GM12801 (cell line): Measurements from ENCODE around the gene FARP2.

ENCODE experiments used
- TF ChIP-seq, protein P1 (sequence below): IDR thresholded peaks from one replicate; pipeline ENCODE4 v1.5.1; 2011; ENCODE audit warnings: control low read depth; ENCODE audit not compliant: insufficient read length; ENCODE audit errors: extremely low read depth

Gene FARP2

DNA sequence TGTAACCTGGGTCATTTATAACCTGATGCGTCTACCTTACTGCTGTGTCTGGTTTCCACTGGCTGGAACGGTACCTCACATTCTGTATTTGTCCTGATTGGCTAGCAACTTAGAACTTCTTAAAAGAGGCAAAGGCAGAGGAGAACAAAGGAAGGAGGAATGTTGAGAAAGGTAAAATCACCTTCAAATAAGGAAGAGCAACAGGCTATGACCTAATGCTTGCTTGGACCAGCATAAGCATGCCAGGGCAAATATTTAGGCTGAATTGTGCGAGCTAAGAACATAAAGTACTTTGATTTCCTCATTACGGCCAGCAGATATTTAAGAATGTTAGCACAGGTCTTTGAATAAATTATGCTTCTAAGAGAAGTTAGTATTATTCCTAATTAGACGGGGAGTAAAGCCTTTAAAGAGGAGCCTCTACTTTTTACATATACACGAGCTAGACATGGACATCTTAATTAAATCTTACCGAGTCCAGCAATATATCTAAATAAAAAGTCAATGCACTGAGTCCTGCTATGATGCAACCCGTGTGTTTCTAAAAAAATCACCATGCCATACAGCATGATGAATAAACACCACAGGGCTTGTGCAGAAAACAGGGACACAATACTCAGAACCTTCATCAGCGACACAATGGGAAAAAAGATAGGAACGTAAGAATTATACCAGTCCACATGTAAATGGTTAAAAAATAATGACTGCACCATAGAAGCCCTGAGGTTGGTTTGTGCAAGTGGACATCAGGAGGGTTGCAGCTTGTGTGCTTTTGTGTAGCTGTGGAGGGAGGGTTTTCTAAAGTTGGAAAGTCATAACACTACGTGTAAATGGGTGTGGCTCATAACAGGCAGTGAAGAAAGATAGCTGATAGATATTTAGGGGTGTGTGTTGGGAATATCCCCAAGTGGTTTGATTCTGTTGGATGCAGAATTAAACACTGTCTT lies 26.1 kb upstream of the FARP2 start:
- TF ChIP-seq, protein P1, sequence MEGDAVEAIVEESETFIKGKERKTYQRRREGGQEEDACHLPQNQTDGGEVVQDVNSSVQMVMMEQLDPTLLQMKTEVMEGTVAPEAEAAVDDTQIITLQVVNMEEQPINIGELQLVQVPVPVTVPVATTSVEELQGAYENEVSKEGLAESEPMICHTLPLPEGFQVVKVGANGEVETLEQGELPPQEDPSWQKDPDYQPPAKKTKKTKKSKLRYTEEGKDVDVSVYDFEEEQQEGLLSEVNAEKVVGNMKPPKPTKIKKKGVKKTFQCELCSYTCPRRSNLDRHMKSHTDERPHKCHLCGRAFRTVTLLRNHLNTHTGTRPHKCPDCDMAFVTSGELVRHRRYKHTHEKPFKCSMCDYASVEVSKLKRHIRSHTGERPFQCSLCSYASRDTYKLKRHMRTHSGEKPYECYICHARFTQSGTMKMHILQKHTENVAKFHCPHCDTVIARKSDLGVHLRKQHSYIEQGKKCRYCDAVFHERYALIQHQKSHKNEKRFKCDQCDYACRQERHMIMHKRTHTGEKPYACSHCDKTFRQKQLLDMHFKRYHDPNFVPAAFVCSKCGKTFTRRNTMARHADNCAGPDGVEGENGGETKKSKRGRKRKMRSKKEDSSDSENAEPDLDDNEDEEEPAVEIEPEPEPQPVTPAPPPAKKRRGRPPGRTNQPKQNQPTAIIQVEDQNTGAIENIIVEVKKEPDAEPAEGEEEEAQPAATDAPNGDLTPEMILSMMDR, result no peak

DNA sequence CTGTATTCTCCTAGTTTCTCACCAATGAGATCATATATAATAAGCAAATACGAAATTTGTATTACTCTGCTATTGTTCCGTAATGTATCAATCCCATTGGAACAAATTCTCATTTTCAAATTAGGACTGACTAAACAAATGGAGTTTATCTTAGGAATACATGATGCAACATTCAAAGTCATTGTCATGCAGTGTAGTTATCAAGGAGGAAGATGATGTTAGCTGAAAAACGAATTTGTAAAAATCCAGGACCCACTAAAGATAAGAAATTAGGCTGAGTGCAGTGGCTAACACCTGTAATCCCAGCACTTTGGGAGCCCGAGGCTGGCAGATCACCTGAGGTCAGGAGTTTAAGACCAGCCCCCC lies 25.5 kb upstream of the FARP2 start:
- TF ChIP-seq, protein P1, result no peak

DNA sequence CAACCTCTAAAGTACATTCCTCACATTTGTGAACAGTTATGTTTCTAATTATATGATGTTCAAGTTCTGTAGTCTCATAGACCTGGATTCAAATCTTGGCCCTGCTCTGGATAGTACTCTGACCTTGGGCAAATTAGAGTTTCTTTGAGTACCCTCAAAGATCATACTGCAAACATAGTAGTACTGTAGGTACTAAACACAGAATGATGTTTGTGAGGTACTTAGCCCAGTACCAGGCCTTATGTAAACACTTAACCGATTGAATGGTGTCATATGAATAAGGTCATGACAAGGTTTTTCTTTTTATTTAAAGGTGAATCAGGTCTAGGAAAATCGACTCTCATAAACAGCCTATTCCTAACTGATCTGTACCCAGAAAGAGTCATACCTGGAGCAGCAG lies 21.3 kb upstream of the FARP2 start:
- TF ChIP-seq, protein P1, result no peak

DNA sequence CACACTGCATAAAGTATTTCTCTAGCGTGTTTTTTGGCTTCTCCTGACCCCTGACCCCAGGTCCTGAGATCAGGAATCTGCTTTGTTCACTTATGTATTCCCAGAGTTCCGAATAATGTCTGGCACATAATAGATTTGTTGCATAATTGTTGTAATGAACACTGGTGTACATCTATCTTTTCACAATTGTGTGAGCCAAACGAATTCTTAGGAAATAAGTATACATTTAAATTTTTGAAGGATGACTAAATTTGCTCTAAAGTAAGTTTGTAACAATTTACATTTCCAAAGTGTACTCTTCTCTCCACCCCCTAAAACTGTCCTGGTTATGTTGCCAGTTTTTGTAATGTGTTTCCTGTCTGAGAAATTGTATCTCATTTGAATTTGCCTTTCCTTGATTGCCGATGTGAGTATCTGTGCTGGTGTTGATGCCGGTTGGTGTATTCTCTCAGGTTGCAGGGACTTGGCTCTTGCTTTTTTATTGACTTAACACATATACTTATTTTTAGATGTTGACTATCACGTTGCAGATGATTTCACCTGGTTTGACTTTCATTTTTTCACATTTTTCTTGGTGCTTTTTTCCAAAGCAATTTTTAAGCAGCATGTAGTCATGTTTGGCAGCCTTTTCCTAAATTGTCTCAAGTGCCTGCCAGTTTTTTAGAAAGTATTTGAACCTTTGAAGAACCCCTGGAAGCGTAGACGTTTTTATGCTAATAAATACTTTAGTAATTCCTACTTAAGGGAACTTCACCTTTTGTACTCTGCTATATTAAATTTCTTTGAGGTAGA lies 16.1 kb upstream of the FARP2 start:
- TF ChIP-seq, protein P1, result no peak

DNA sequence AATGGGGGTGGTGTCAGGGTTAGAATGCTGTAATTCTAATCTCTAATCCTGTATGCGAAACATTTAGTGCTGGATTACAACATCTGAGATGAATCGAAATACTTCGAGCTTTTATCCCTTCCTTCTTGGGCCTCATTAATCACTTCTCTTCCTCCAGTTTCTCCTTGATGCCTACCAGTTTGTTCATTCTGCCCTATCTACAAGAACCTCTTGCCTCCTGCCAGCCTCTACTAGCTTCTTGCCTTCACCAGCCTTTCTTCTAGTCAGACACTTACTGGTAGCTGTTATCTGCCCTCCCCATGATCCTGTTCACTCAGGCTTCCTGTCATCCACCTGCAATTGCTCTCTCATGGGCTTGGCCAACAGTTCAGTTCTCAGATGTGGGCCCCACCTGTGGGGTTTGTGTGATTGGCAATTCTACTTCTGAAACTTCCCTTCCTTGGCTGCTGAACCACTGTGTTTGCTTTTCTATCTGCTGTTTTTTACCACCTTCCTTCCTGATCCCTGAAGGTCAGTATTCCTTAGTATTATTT lies 15.4 kb upstream of the FARP2 start:
- TF ChIP-seq, protein P1, result no peak

DNA sequence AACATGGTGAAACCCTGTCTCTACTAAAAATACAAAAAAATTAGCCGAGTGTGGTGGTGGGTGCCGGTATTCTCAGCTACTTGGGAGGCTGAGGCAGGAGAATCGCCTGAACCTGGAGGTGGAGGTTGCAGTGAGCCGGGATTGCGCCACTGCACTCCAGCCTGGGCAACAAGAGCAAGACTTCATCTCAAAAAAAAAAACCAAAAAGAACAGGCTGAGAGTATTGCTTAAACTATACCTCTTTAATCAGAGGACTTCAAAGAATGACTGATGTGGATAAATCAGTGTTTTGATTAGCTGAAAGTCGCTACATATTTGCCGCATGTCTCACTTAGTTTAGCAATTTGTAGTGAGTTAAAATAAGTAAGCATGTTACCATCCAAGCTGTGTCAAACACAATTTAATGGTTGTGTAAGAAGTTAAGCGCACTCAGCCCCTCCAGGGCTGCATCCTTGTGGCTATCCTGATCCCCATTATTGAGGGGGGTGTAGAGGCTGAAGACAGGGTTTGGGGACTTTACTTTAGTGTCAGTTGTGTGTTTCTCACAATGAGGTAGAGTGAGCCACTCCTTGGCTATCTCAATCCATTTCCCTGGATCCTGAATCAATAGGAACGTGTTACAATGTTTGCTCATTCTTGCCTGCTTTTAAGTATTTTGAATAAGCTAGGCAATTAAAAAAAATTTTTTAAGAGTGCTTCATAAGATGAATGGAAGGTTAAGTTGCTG lies 11.0 kb upstream of the FARP2 start:
- TF ChIP-seq, protein P1, result no peak

DNA sequence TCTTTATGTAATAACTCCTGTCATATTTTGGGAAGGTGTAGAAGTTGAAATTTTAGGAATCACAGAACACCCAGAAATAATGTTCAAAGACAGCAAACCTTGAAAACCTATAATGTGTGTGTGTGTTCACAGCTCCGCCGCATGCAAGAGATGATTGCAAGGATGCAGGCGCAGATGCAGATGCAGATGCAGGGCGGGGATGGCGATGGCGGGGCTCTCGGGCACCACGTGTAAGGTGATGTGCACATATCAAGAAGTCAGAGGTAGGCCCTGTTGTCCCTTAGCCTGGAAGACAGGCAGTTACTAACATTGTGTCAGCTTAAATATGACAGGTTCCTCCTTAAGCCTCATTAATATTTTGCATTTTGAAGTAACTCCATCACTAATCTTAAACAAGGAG lies 6.1 kb upstream of the FARP2 start:
- TF ChIP-seq, protein P1, result no peak
